ENCODE measurements around the gene HNRNPM. TPM values are rescaled to one million over a fixed set of nuclear protein-coding genes. Genes with fewer than 3 reads are reported as not detected.

HNRNPM gene
- total RNA-seq, 1 experiment from 2014 or later: 468 TPM

DNA sequence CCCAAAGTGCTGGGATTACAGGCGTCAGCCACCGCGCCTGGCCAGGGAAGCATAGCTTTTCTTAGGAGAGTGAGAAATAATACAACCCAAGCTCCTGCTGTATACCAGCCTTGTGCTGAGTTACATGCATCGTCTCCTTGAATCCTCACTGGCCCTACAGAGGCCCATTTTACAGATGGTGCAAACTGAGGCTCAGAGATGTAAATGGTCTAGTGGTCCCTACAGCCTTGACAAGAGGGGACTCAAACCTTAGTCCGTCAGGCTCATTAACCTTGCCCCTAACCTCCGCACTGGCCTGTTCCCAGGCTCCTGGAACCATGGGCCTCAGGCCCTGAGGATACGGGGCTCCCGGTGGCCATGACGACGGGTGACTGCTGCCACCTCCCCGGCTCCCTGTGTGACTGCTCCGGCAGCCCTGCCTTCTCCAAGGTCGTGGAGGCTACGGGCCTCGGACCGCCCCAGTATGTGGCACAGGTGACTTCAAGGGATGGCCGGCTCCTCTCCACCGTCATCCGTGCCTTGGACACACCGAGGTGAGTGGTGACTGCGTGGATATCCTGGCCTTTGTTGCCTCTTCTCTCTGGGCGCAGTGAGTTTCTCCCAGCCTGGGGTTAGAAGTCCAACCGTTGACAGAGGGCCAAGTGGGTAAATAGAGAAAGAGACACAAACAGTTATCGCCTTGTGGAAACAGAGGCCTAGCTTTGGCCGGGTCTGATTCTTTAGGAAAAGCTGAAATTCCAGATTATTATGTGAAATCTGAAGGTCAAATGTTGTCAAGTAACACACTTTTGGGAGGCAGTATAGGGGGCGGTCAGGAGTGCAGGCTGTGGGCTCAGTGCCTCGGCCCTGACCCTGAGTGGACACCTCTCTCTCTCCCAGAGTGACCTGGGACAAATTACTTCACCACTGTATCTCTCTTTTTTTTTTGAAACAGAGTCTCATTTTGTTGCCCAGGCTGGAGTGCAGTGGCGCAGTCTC lies 23.0 kb upstream of the HNRNPM start:
- Histone ChIP-seq H2BK20ac (ENCODE audit: low read depth, low read length, poor library complexity, severe bottlenecking) (no peak overlapping the region), H2BK15ac (ENCODE audit: low read depth, low read length) (no peak overlapping the region), H3K23me2 (ENCODE audit: insufficient read length, low read depth, low read length, poor library complexity, severe bottlenecking) (no peaks in the 10 kb centered on the region), H3K4me2 (ENCODE audit: insufficient read depth, insufficient read length, low read length) (no peak overlapping the region), H3K79me2 (ENCODE audit: insufficient read depth, low read length) (no peaks in the 10 kb centered on the region), H2BK120ac (ENCODE audit: low read depth, low read length, poor library complexity, severe bottlenecking) (no peak overlapping the region), H4K8ac (replicated peaks; ENCODE audit: insufficient read length, low read depth, low read length) (no peak overlapping the region), H3K56ac (ENCODE audit: insufficient read length, low read depth, low read length) (no peak overlapping the region), H3K18ac (ENCODE audit: insufficient read length, low read depth, low read length) (no peak overlapping the region), H3K27me3 (ENCODE audit: insufficient read depth, low read length) (no peaks in the 10 kb centered on the region), H2AFZ (ENCODE audit: low read length) (no peak overlapping the region), H3K9me3 (ENCODE audit: control insufficient read depth, low read depth, low read length) (no peaks in the 10 kb centered on the region), H3K27ac (ENCODE audit: insufficient read length, low read depth, low read length) (no peak overlapping the region), H3T11ph (ENCODE audit: low read length) (no peak overlapping the region), H3K23ac (ENCODE audit: insufficient read length, low read depth, low read length) (no peak overlapping the region), H2AK5ac (ENCODE audit: insufficient read length, low read length) (no peak overlapping the region), H3K9ac (ENCODE audit: extremely low read depth, insufficient read length, low read length) (no peak overlapping the region), H4K5ac (ENCODE audit: insufficient read length, low read depth, low read length) (no peak overlapping the region), H4K20me1 (ENCODE audit: control insufficient read depth, insufficient read depth, insufficient read length) (no peaks in the 10 kb centered on the region), H2BK5ac (ENCODE audit: insufficient read length, low read length) (no peak overlapping the region), H3K4ac (ENCODE audit: low read depth, low read length) (no peak overlapping the region; the same call in 1 of the 2 replicates), H2BK12ac (ENCODE audit: insufficient read length, low read depth, low read length) (no peak overlapping the region), H3K14ac (ENCODE audit: insufficient read depth, low read length) (no peak overlapping the region), H3K4me1 (ENCODE audit: insufficient read depth, low read length) (no peaks in the 10 kb centered on the region), H4K91ac (ENCODE audit: insufficient read length, low read depth, low read length) (no peak overlapping the region), H3K79me1 (ENCODE audit: insufficient read depth, low read depth, low read length, poor library complexity, severe bottlenecking) (no peaks in the 10 kb centered on the region)
- Mint-ChIP-seq H3K4me1 (peaks cover 3 to 9% of the 10 kb centered on the region in 2 experiments; a peak in 3 of 4 replicates), H3K27me3 (ENCODE audit: low read depth) (no peaks in the 10 kb centered on the region), H3K4me3 (no peak overlapping the region), H3K36me3 (ENCODE audit: insufficient read depth in 1 of 3, low read depth in 3 of 3) (peaks cover 2 to 8% (median 6%) of the 10 kb centered on the region in 3 experiments; a peak in 3 of 7 replicates), H3K27ac (no peak overlapping the region; a peak in 1 of 7 replicates), H3K9me3 (no peaks in the 10 kb centered on the region)
- no CpG with 5 or more reads among the region's 28 CpGs for WGBS (ENCODE audit: extremely low coverage, insufficient read length, low lambda C conversion rate)
- no peak for DNase-seq
- TF ChIP-seq, protein P1, sequence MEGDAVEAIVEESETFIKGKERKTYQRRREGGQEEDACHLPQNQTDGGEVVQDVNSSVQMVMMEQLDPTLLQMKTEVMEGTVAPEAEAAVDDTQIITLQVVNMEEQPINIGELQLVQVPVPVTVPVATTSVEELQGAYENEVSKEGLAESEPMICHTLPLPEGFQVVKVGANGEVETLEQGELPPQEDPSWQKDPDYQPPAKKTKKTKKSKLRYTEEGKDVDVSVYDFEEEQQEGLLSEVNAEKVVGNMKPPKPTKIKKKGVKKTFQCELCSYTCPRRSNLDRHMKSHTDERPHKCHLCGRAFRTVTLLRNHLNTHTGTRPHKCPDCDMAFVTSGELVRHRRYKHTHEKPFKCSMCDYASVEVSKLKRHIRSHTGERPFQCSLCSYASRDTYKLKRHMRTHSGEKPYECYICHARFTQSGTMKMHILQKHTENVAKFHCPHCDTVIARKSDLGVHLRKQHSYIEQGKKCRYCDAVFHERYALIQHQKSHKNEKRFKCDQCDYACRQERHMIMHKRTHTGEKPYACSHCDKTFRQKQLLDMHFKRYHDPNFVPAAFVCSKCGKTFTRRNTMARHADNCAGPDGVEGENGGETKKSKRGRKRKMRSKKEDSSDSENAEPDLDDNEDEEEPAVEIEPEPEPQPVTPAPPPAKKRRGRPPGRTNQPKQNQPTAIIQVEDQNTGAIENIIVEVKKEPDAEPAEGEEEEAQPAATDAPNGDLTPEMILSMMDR (conservative IDR thresholded peaks at IDR 0.05): no peak

All from H9 (cell line).